NCI-H460 (cell line): ENCODE data around the gene IFNAR1. TPM values are rescaled to one million over a fixed set of nuclear protein-coding genes. Genes with fewer than 3 reads are reported as not detected.

Experiments used
- DNase-seq: peaks from one replicate; pipeline ENCODE4 v3.0.0-alpha.2; 2016; ENCODE audit warnings: low read depth; ENCODE audit errors: extremely low read depth
- polyA plus RNA-seq: library from polyadenylated mRNA; depleted of rRNA; stranded (reverse); fragments of >200 nt; gene quantifications from 2 replicates; pipeline ENCODE4 v1.2.3, GENCODE V29; 2014; cell fraction: nucleus; rRNA removed
- total RNA-seq: library from RNA; depleted of rRNA; stranded (reverse); fragments of >200 nt; shearing (Covaris generic); gene quantifications from 2 replicates; pipeline ENCODE4 v1.2.3, GENCODE V29; 2014; rRNA removed

IFNAR1 gene
- total RNA-seq: 7.6 and 11.0 TPM in 2 replicates
- 1.9 and 2.3 TPM in 2 replicates for polyA plus RNA-seq

DNA sequence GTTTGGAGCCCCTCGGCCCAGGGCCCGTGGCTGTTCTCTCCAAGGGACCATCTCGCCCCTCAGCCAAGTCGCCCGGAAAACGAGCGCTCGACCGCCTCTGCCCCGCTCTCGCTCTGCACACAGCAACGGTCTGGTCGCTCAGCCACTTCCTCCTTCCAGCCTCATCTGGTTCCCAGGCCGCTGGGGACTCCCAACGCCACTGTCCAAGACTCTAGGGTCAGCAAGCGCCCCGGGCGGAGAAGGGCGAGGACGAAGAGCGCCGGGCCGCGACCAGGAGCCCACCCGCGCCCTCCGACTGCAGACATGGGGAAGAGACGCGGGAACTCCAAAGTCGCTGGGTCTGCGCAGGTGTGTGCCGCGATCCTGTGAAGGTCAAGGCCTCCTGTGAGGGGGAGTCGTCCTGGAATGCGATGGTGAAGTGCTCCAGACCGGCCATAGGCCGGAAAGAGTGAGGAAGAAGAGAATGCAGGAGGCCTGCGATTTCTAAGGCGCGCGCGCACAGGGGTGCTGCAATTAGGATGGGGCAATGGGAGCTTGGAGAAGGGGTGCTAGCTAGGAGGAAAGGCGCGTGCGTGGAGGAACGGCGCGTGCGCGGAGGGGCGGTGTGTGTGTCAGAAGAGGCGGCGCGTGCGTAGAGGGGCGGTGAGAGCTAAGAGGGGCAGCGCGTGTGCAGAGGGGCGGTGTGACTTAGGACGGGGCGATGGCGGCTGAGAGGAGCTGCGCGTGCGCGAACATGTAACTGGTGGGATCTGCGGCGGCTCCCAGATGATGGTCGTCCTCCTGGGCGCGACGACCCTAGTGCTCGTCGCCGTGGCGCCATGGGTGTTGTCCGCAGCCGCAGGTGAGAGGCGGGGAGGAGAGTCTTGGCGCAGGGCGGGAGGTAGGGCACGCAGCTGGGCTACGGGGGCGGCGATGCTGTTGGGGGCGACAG is at the start of gene IFNAR1:
Gene IFNAR1 (plus strand): TSS at position 680 of the 931 bp plus-strand sequence. CDS start 86 bp downstream, at position 766.
- peak; percentile 96 for DNase-seq

DNA sequence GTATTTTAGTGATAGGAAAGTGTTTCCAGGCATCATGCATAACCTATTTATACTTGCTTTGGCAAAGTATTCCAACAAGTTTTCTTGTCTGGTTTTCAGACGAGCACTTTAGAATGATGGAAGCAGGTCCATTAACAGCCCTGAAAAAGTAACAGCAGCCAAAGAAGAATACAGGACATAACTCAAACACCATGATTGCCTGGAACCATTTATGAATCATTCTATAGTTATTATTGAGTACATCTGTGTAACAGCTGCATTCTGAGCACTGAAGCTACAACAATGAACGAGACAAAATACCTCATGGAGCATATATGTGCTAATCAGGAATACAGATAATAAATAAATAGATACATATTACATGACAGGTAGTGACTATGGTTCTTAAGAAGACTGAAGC is 46.0 kb upstream of the IFNAR1 start:
- DNase-seq: no peak

DNA sequence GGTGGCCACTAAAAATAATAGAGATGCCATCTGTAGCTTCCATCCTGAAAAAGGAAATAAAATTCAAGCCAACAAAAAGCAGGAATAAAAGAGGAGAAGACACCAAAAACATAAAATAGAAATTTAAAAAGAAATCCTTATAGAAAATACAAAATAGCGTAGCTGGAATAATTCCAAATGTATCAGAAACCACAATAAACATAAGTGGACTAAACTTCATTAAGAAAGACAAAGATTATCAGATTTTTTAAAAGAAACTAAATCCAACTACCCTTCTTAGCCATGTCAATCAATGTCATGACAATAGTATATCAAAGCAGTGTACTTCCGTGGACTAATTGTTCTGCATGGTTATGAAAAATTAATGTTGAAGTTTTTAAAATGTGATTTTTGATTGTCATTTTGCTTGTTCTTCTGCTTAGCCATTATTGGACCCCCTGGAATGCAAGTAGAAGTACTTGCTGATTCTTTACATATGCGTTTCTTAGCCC is 45.4 kb upstream of the IFNAR1 start:
- no peak for DNase-seq

DNA sequence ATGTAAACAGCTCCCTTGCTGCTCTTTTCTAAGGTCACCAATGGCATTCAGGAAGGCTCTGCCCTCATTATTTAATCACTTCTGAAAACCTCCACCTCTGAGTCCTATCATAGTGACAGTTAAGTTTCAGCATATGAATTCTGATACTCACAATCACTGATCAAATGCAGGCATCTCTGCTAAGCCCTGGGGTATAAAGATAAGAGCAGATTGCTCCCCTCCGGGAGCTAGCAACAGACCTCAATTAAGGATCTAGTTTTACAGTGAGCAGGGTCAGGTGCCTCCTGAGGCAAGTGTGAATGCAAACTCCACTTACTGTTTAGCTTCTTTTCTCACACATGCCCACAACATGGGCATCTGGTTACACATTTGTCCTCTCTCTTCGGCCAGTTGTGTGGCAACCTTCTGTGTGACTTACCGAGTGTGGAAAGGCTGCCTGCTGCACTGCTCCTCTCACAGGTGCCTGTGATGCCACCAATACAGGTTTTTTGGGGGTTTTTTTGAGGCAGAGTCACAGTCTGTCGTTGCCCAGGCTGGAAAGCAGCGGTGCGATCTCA is 43.6 kb upstream of the IFNAR1 start:
- DNase-seq: no peak

DNA sequence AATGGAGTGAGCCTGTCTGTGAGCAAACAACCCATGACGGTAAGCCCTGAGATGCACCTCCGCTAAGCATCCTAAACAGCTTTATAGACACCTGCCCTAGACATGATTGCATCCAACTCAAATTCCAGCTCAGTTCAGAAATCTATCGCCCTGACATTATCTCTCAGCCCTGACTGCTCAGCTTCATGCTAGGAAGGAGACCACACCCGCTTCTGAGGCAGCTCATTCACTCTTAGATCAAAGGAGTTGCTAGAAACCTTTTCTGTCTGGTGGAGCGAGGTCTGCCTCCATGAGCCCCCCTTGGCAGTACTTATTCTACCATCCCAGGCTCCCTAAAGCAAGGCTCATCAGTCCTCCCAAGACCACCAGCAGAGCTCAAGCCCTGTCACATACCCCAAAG is 41.6 kb upstream of the IFNAR1 start:
- no peak for DNase-seq

GRCh38 chr21:33286076-33286475 is 38.7 kb upstream of the IFNAR1 start:
- DNase-seq: no peak

- peak; percentile 14 for DNase-seq
Observed at GRCh38 chr21:33286600-33287456, 37.9 kb upstream of the IFNAR1 start.

- DNase-seq: no peak
Observed at GRCh38 chr21:33289199-33289819, 35.5 kb upstream of the IFNAR1 start.

- no peak for DNase-seq
Observed at GRCh38 chr21:33290441-33290840, 34.3 kb upstream of the IFNAR1 start.

DNA sequence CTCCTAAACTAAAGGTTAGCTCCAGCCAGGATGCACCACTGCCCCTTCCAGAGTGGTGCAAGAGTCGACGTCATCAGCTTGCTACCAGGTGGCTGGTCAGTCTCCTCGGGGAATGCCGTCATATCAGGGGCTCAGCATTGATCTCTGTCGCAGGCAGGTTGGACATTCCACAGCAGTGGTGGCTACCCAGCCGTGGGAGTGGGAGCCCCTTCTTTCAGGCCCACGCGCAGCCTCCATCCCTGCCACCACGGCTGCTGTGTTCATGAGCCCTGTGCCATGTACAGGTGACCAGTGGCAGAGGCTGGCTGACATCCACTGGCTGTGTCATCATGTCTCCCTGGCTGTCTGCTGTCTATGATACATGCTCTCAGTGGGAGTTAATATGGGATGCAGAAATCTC is 33.1 kb upstream of the IFNAR1 start:
- no peak for DNase-seq

DNA sequence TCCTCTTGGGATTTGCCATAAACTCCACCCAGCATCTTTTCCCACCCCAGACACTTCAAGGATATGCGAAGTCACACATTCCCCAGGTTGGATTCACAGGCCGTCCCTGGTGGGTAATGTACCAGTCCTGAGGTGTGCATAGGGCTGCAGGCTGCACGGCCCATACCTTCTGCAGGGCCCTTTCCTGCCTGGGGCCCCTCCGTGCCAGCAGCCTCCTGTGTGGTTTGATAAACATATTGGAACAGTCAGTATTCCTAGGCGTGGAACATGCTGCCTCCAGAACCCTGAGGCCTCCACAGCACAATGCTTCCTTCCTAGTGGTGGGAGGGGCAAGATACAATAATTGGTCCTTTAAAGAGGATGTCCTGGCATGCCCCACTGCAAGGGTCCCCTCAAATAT is 32.0 kb upstream of the IFNAR1 start:
- no peak for DNase-seq

GRCh38 chr21:33293136-33293535 is 31.6 kb upstream of the IFNAR1 start:
- DNase-seq: no peak

GRCh38 chr21:33293811-33294216 is 31.0 kb upstream of the IFNAR1 start:
- DNase-seq: no peak

DNA sequence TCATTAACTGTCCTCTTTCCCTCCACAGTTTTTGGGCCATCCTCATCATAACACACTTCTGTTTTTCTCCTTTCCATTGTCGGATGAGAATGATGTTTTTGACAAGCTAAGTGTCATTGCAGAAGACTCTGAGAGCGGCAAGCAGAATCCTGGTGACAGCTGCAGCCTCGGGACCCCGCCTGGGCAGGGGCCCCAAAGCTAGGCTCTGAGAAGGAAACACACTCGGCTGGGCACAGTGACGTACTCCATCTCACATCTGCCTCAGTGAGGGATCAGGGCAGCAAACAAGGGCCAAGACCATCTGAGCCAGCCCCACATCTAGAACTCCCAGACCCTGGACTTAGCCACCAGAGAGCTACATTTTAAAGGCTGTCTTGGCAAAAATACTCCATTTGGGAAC is 28.6 kb upstream of the IFNAR1 start:
- DNase-seq: no peak

DNA sequence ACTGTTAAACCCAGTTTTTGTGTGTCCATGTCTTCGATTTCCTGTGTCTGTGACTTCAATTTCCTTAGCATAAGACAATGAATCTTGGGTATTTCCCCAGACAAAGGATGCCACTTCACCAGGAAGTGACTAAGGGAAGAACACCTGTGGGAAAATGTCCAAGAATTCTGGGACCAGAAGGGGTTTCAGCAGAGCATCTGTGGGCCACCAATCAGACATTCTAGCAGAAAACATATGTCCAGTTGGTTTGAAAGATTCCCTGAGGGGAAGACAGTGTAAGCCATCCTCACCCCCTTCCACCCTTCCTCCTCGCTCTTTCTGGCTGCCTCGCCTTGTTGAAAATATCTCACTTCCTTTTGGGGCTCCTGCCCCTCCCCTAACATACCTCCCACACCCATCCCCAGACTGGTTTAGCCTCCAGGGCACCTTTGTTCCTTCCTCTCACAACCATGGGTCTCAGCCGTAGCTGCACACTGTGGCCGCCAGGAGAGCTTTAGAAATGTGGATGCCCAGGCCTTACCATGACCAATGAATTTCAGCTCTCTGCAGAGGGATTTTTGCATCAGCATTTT is 25.5 kb upstream of the IFNAR1 start:
- no peak for DNase-seq

GRCh38 chr21:33300701-33301631 is 23.8 kb upstream of the IFNAR1 start:
- no peak for DNase-seq

- no peak for DNase-seq
Observed at GRCh38 chr21:33301632-33302002, 23.2 kb upstream of the IFNAR1 start.

DNA sequence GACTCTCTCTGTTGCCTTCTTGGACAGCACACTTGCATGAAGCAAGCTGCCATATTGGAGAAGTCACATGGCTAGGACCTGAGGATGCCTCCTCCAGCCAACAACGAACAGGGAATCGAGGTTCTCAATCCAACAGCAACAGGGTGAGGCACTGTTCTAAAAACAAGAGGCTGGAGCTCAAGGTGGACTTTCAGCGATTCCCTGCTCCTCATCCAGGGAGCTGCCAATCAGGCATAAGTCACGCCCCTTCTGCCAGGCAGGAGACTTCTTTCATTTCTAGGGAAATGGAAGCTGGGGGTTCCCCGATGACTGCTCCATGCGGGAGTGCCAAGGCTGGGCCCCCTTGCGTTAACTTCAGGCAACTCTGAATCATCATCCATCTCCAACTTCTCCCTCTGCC is 22.7 kb upstream of the IFNAR1 start:
- no peak for DNase-seq

DNA sequence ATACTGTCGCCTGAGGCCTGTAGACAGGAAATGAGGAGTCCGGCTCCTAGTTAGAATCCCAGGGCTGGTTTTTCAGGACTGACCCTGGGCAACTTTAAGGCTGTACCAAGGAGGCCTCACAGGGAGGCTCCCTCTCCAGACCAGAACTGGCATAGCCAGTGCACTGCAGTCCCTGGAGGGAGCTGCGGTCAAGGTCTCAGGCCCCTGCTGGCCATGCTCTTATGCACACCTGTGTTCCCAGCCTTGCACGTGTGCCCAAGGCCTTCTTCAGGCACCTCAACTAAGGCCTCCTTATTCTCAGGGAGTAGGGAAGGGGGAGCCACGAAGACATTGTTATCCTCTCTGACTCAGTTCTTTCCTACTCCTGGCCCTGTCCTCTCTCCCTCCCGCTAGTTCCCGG is 22.0 kb upstream of the IFNAR1 start:
- DNase-seq: no peak
